ENCODE results near the gene PLCH1.
"Not testable (repeated sequence)": the region's sequence is repeated elsewhere in the genome, so short reads cannot be mapped to it uniquely, and the experiment has no call there.

PLCH1 gene

GRCh38 chr3:155634121-155634719 lies 110.7 kb downstream of the PLCH1 start:
- no peak for TF ChIP-seq CTCF (IDR thresholded peaks at IDR 0.05; ENCODE audit: low read depth, low read length)
- H3K4me3 ChIP-seq (ENCODE audit: low read depth, low read length), result no peak overlapping the region

GRCh38 chr3:155631323-155632019 lies 113.4 kb downstream of the PLCH1 start:
- TF ChIP-seq CTCF (IDR thresholded peaks at IDR 0.05; ENCODE audit: low read depth, low read length), result no peak
- H3K4me3 ChIP-seq (ENCODE audit: low read depth, low read length), result no peak overlapping the region

- H3K4me3 ChIP-seq (ENCODE audit: low read depth, low read length), result no peak overlapping the region
- no peak for TF ChIP-seq CTCF (IDR thresholded peaks at IDR 0.05; ENCODE audit: low read depth, low read length)
These were observed 115.3 kb downstream of the PLCH1 start for GRCh38 chr3:155629556-155629955.

GRCh38 chr3:155629056-155629455 lies 115.8 kb downstream of the PLCH1 start:
- no peak overlapping the region for H3K4me3 ChIP-seq (ENCODE audit: low read depth, low read length)
- TF ChIP-seq CTCF (IDR thresholded peaks at IDR 0.05; ENCODE audit: low read depth, low read length), result no peak

GRCh38 chr3:155622647-155623046 lies 122.2 kb downstream of the PLCH1 start:
- not testable (repeated sequence) for H3K4me3 ChIP-seq (ENCODE audit: low read depth, low read length)

GRCh38 chr3:155620552-155620951 lies 124.3 kb downstream of the PLCH1 start:
- H3K4me3 ChIP-seq (ENCODE audit: low read depth, low read length), result not testable (repeated sequence)

GRCh38 chr3:155619118-155619915 lies 125.6 kb downstream of the PLCH1 start:
- no peak overlapping the region for H3K4me3 ChIP-seq (ENCODE audit: low read depth, low read length)
- TF ChIP-seq CTCF (IDR thresholded peaks at IDR 0.05; ENCODE audit: low read depth, low read length), result no peak

- TF ChIP-seq CTCF (IDR thresholded peaks at IDR 0.05; ENCODE audit: low read depth, low read length), result no peak
- no peak overlapping the region for H3K4me3 ChIP-seq (ENCODE audit: low read depth, low read length)
These were observed 126.3 kb downstream of the PLCH1 start for GRCh38 chr3:155618543-155618942.

All from WI38 (cell line).